ENCODE measurements around the gene CTDSP1. TPM values are rescaled to one million over a fixed set of nuclear protein-coding genes. Genes with fewer than 3 reads are reported as not detected.

The CTDSP1 gene
- total RNA-seq, 1 experiment from 2014 or later = 104 TPM

GRCh38 chr2:218368621-218369153, 31.0 kb upstream of the CTDSP1 start:
- ChIA-PET POLR2A (no interaction called here), CTCF (interaction anchor here (1.0 kb wide), 1 partner anchor 75 kb away, joined by 5 read pairs; no protein-coding TSS in a partner anchor)
- Histone ChIP-seq H3K9me3 (no peaks in the 10 kb centered on the region), H3K4me3 (ENCODE audit: low read depth, low read length) (no peak overlapping the region), H3K27me3 (replicated peaks; ENCODE audit: control insufficient read depth, insufficient read depth, low read length) (no peaks in the 10 kb centered on the region), H3K36me3 (ENCODE audit: control insufficient read depth, insufficient read depth, low read length) (no peaks in the 10 kb centered on the region), H3K4me1 (0 out of 2 replicates have a peak, but pooled peaks cover 5% of the 10 kb centered on the region)
- H3K9me3 Mint-ChIP-seq (ENCODE audit: unreplicated experiment) = no peaks in the 10 kb centered on the region
- intact Hi-C loops (cut with micrococcal nuclease; ENCODE audit: unreplicated experiment) = no loop called here
- no peaks in the 10 kb centered on the region for H3K36me3 Mint-ChIP-seq (ENCODE audit: insufficient read depth, unreplicated experiment)
- peak; percentile 36 to 60 for DNase-seq
- H3K4me3 Mint-ChIP-seq (ENCODE audit: unreplicated experiment) = peak overlapping the region; percentile 17
- no peak overlapping the region for H3K27ac Mint-ChIP-seq (ENCODE audit: unreplicated experiment)
- peak in 1 of 2 experiments; percentile 17 for TF ChIP-seq CTCF (IDR thresholded peaks at IDR 0.05; ENCODE audit: insufficient read depth in 1 of 2, low read depth in 1 of 2, low read length in 1 of 2, severe bottlenecking in 1 of 2, unreplicated experiment in 1 of 2)
- peaks cover 5% of the 10 kb centered on the region for H3K4me1 Mint-ChIP-seq (ENCODE audit: low read depth, unreplicated experiment)
- no peaks in the 10 kb centered on the region for H3K27me3 Mint-ChIP-seq (ENCODE audit: insufficient read depth, unreplicated experiment)
- no TSS peak for BruUV-seq (replicated peaks)

GRCh38 chr2:218369330-218369729, 30.3 kb upstream of the CTDSP1 start:
- ChIA-PET POLR2A (no interaction called here), CTCF (interaction anchor here (1.0 kb wide), 1 partner anchor 76 kb away, joined by 5 read pairs; no protein-coding TSS in a partner anchor)
- Mint-ChIP-seq H3K36me3 (ENCODE audit: insufficient read depth, unreplicated experiment) (no peaks in the 10 kb centered on the region), H3K4me1 (ENCODE audit: low read depth, unreplicated experiment) (peaks cover 5% of the 10 kb centered on the region), H3K27ac (ENCODE audit: unreplicated experiment) (no peak overlapping the region), H3K27me3 (ENCODE audit: insufficient read depth, unreplicated experiment) (no peaks in the 10 kb centered on the region), H3K4me3 (ENCODE audit: unreplicated experiment) (no peak overlapping the region), H3K9me3 (ENCODE audit: unreplicated experiment) (no peaks in the 10 kb centered on the region)
- H3K9me3 ChIP-seq = no peaks in the 10 kb centered on the region
- no peak for TF ChIP-seq CTCF (IDR thresholded peaks at IDR 0.05; ENCODE audit: insufficient read depth in 1 of 2, low read depth in 1 of 2, low read length in 1 of 2, severe bottlenecking in 1 of 2, unreplicated experiment in 1 of 2)
- DNase-seq = no peak
- H3K4me1 ChIP-seq = 0 out of 2 replicates have a peak, but pooled peaks cover 5% of the 10 kb centered on the region
- intact Hi-C loops (cut with micrococcal nuclease; ENCODE audit: unreplicated experiment) = no loop called here
- no peak overlapping the region for H3K4me3 ChIP-seq (ENCODE audit: low read depth, low read length)
- H3K36me3 ChIP-seq (ENCODE audit: control insufficient read depth, insufficient read depth, low read length) = no peaks in the 10 kb centered on the region
- H3K27me3 ChIP-seq (replicated peaks; ENCODE audit: control insufficient read depth, insufficient read depth, low read length) = no peaks in the 10 kb centered on the region
- no TSS peak for BruUV-seq (replicated peaks)

GRCh38 chr2:218370410-218371063, 29.1 kb upstream of the CTDSP1 start:
- H3K9me3 ChIP-seq = no peaks in the 10 kb centered on the region
- Mint-ChIP-seq H3K4me3 (ENCODE audit: unreplicated experiment) (no peak overlapping the region), H3K36me3 (ENCODE audit: insufficient read depth, unreplicated experiment) (no peaks in the 10 kb centered on the region), H3K27ac (ENCODE audit: unreplicated experiment) (no peak overlapping the region), H3K9me3 (ENCODE audit: unreplicated experiment) (no peaks in the 10 kb centered on the region), H3K4me1 (ENCODE audit: low read depth, unreplicated experiment) (peaks cover 5% of the 10 kb centered on the region), H3K27me3 (ENCODE audit: insufficient read depth, unreplicated experiment) (no peaks in the 10 kb centered on the region)
- H3K4me1 ChIP-seq = 0 out of 2 replicates have a peak, but pooled peaks cover 5% of the 10 kb centered on the region
- no peak overlapping the region for H3K4me3 ChIP-seq (ENCODE audit: low read depth, low read length)
- DNase-seq = no peak
- no peak for TF ChIP-seq CTCF (IDR thresholded peaks at IDR 0.05; ENCODE audit: insufficient read depth in 1 of 2, low read depth in 1 of 2, low read length in 1 of 2, severe bottlenecking in 1 of 2, unreplicated experiment in 1 of 2)
- H3K36me3 ChIP-seq (ENCODE audit: control insufficient read depth, insufficient read depth, low read length) = no peaks in the 10 kb centered on the region
- ChIA-PET CTCF (no interaction called here), POLR2A (interaction anchor here (0.6 kb wide), 1 partner anchor 30 kb away, joined by 4 read pairs; no protein-coding TSS in a partner anchor)
- intact Hi-C loops (cut with micrococcal nuclease; ENCODE audit: unreplicated experiment) = no loop called here
- H3K27me3 ChIP-seq (replicated peaks; ENCODE audit: control insufficient read depth, insufficient read depth, low read length) = no peaks in the 10 kb centered on the region
- no TSS peak for BruUV-seq (replicated peaks)
